Activated B cell treated with CpG ODN at 0.5 μM for 24 hours (primary cell): Measurements from ENCODE around the gene RALA. TPM values are rescaled to one million over a fixed set of nuclear protein-coding genes. Genes with fewer than 3 reads are reported as not detected.
A peak's percentile ranks its signal among the peaks of the same experiment; 100 is the strongest.

Experiments
- ATAC-seq: fragments of 200-7000 bp; cut with Tn5 transposase; one replicate; pipeline ENCODE4 v1.10.0; 2021; ENCODE audit warnings: low read depth, mild to moderate bottlenecking, moderate library complexity
- CTCF ChIA-PET: fragments of 350-600 bp; sonication (Branson Sonifier 250); formaldehyde crosslinking; loops from one replicate; lab custom pipeline; 2021; ENCODE audit warnings: antibody characterized with exemption; lab: Charles Lee
- POLR2A ChIA-PET: fragments of 350-600 bp; sonication (Branson Sonifier 250); formaldehyde crosslinking; loops from one replicate; lab custom pipeline; 2021; ENCODE audit warnings: antibody characterized with exemption; lab: Charles Lee
- DNase-seq: peaks from one replicate; pipeline ENCODE4 v3.0.0; 2022
- H3K27ac Mint-ChIP-seq: one replicate; pipeline ENCODE4 v1.8.0; 2020; ENCODE audit warnings: mixed read lengths
- H3K27me3 Mint-ChIP-seq: one replicate; pipeline ENCODE4 v1.8.0; 2021; ENCODE audit warnings: mixed read lengths
- H3K36me3 Mint-ChIP-seq: one replicate; pipeline ENCODE4 v1.8.0; 2021; ENCODE audit warnings: low read depth, mixed read lengths
- H3K4me1 Mint-ChIP-seq: one replicate; pipeline ENCODE4 v1.8.0; 2021; ENCODE audit warnings: mixed read lengths
- H3K4me3 Mint-ChIP-seq: one replicate; pipeline ENCODE4 v1.8.0; 2020; ENCODE audit warnings: mild to moderate bottlenecking, mixed read lengths
- H3K9me3 Mint-ChIP-seq: one replicate; pipeline ENCODE4 v1.8.0; 2020; ENCODE audit warnings: mixed read lengths
- CTCF ChIP-seq: fragments of 200-600 bp; IDR thresholded peaks from one replicate; pipeline ENCODE4 v1.8.0; 2022; ENCODE audit warnings: antibody characterized with exemption, mild to moderate bottlenecking
- intact Hi-C: fragments of 100-400 bp; cut with micrococcal nuclease; formaldehyde crosslinking; loops from one replicate; pipeline ENCODE4 v1.15.1; 2024
- total RNA-seq: library from RNA; stranded (reverse); gene quantifications from 2 replicates; pipeline ENCODE4 v1.2.3, GENCODE V29; 2022

The RALA gene
- total RNA-seq, 1 donor from 2014 or later, result 37.3 TPM

- no peak for DNase-seq
- ChIA-PET CTCF (interaction anchor here (0.7 kb wide), 1 partner anchor 936 kb away, joined by 3 read pairs; no protein-coding TSS in a partner anchor), POLR2A (interaction anchor here (0.7 kb wide), 1 partner anchor 17 kb away, joined by 3 read pairs; the partner anchor contains the start of gene RALA)
- ATAC-seq, result no peak
- Mint-ChIP-seq H3K36me3 (no peaks in the 10 kb centered on the region), H3K4me3 (no peak overlapping the region), H3K4me1 (peaks cover 13% of the 10 kb centered on the region), H3K27ac (no peak overlapping the region), H3K27me3 (peaks cover 20% of the 10 kb centered on the region), H3K9me3 (no peaks in the 10 kb centered on the region)
- intact Hi-C loops, result no loop called here
- TF ChIP-seq CTCF, result no peak
Observed at GRCh38 chr7:39606352-39606751, 17.0 kb upstream of the RALA start.

- Mint-ChIP-seq H3K27ac (no peak overlapping the region), H3K9me3 (no peaks in the 10 kb centered on the region), H3K27me3 (peaks cover 20% of the 10 kb centered on the region), H3K4me1 (peaks cover 13% of the 10 kb centered on the region), H3K36me3 (no peaks in the 10 kb centered on the region), H3K4me3 (no peak overlapping the region)
- ChIA-PET POLR2A (interaction anchor here (0.6 kb wide), 1 partner anchor 278 kb away, joined by 4 read pairs; no protein-coding TSS in a partner anchor), CTCF (no interaction called here)
- intact Hi-C loops, result no loop called here
- no peak for TF ChIP-seq CTCF
- no peak for ATAC-seq
- no peak for DNase-seq
Observed at GRCh38 chr7:39606941-39607340, 16.4 kb upstream of the RALA start.

- Mint-ChIP-seq H3K27me3 (peaks cover 24% of the 10 kb centered on the region), H3K9me3 (no peaks in the 10 kb centered on the region), H3K36me3 (no peaks in the 10 kb centered on the region), H3K27ac (no peak overlapping the region), H3K4me1 (peaks cover 13% of the 10 kb centered on the region), H3K4me3 (no peak overlapping the region)
- DNase-seq, result no peak
- TF ChIP-seq CTCF, result no peak
- ChIA-PET POLR2A (interaction anchor here (0.6 to 3.8 kb wide), 2 partner anchors 15 to 277 kb away, joined by 4 to 19 read pairs; partner anchors contain the start of gene RALA), CTCF (interaction anchor here (0.9 to 1.0 kb wide), 2 partner anchors 27 to 127 kb away, joined by 3 read pairs; no protein-coding TSS in a partner anchor)
- ATAC-seq, result no peak
- intact Hi-C loops, result loop anchor here (2.0 kb wide), 1 partner anchor 13 kb away; no protein-coding TSS in a partner anchor
Observed at GRCh38 chr7:39607865-39608264, 15.5 kb upstream of the RALA start.

- intact Hi-C loops, result loop anchor here (2.0 kb wide), 1 partner anchor 13 kb away; no protein-coding TSS in a partner anchor
- CTCF ChIA-PET, result interaction anchor here (0.9 to 1.0 kb wide), 2 partner anchors 28 to 126 kb away, joined by 3 read pairs; no protein-coding TSS in a partner anchor
- no peaks in the 10 kb centered on the region for H3K36me3 Mint-ChIP-seq
- H3K9me3 Mint-ChIP-seq, result no peaks in the 10 kb centered on the region
- POLR2A ChIA-PET, result interaction anchor here (0.6 to 3.8 kb wide), 2 partner anchors 14 to 67 kb away, joined by 3 to 19 read pairs; partner anchors contain the start of gene RALA
- no peak overlapping the region for H3K4me3 Mint-ChIP-seq
- ATAC-seq (no peak), DNase-seq (no peak)
- H3K27ac Mint-ChIP-seq, result no peak overlapping the region
- peaks cover 13% of the 10 kb centered on the region for H3K4me1 Mint-ChIP-seq
- H3K27me3 Mint-ChIP-seq, result peaks cover 24% of the 10 kb centered on the region
- TF ChIP-seq CTCF, result no peak
Observed at GRCh38 chr7:39608278-39608677, 15.1 kb upstream of the RALA start.

GRCh38 chr7:39609113-39609934 lies 14.0 kb upstream of the RALA start:
- no peak overlapping the region for H3K27ac Mint-ChIP-seq
- no peaks in the 10 kb centered on the region for H3K36me3 Mint-ChIP-seq
- TF ChIP-seq CTCF, result no peak
- peak overlapping the region; percentile 70 for H3K4me3 Mint-ChIP-seq
- no peaks in the 10 kb centered on the region for H3K9me3 Mint-ChIP-seq
- DNase-seq, result peak; percentile 25
- peaks cover 27% of the 10 kb centered on the region for H3K27me3 Mint-ChIP-seq
- ChIA-PET POLR2A (interaction anchor here (0.6 to 3.8 kb wide), 3 partner anchors 13 to 124 kb away, joined by 3 to 19 read pairs (median 3); partner anchors contain the start of gene RALA), CTCF (interaction anchor here (1.0 to 1.8 kb wide), 4 partner anchors 11 to 125 kb away, joined by 3 to 6 read pairs (median 4); no protein-coding TSS in a partner anchor)
- H3K4me1 Mint-ChIP-seq, result peaks cover 13% of the 10 kb centered on the region
- intact Hi-C loops, result loop anchor here (1.0 to 2.0 kb wide), 2 partner anchors 11 to 15 kb away; no protein-coding TSS in a partner anchor
- peak; percentile 71 for ATAC-seq
